Tibial nerve (tissue), 4 donors: Measurements from ENCODE around the gene IFNA4. TPM values are rescaled to one million over a fixed set of nuclear protein-coding genes. Genes with fewer than 3 reads are reported as not detected.

Experiments used
- DNase-seq, 2 donors: peaks; one replicate each; pipeline ENCODE4 v3.0.0-alpha.2; 2019; ENCODE audit warnings: low spot score in 2 of 2
- H3K27ac ChIP-seq, 4 donors: fragments of 200-600 bp; sonication (generic) in 3 of 4; one replicate each; pipeline ENCODE4 v1.5.1; 2017 to 2019; ENCODE audit warnings: mild to moderate bottlenecking in 1 of 4
- H3K27me3 ChIP-seq, 2 donors: fragments of 200-600 bp; sonication (generic) in 1 of 2; one replicate each; pipeline versions ENCODE4 v1.5.1 to v1.6.0; 2017 to 2019
- H3K36me3 ChIP-seq, 3 donors: fragments of 200-600 bp; sonication (generic); one replicate each; pipeline ENCODE4 v1.5.1; 2018 to 2019
- H3K4me1 ChIP-seq, 4 donors: fragments of 200-600 bp; sonication (generic) in 3 of 4; one replicate each; pipeline ENCODE4 v1.5.1; 2017 to 2019
- H3K4me3 ChIP-seq, 4 donors: fragments of 200-600 bp; sonication (generic) in 3 of 4; one replicate each; pipeline ENCODE4 v1.5.1; 2017 to 2019; ENCODE audit warnings: mild to moderate bottlenecking in 1 of 4, moderate library complexity in 1 of 4
- H3K9me3 ChIP-seq, 4 donors: fragments of 200-600 bp; sonication (generic) in 3 of 4; one replicate each; pipeline ENCODE4 v1.5.1; 2017 to 2019
- CTCF ChIP-seq, 5 experiments: fragments of 200-600 bp in 3 of 5; fragments of 450-650 bp in 2 of 5; sonication (generic) in 3 of 5; IDR thresholded peaks; one replicate each; pipeline ENCODE4 v1.5.1; 2016 to 2019; ENCODE audit warnings: antibody characterized with exemption in 5 of 5, mild to moderate bottlenecking in 3 of 5, moderate library complexity in 2 of 5
- EP300 ChIP-seq, 2 donors: sonication (generic); formaldehyde crosslinking; IDR thresholded peaks; one replicate each; pipeline ENCODE4 v1.6.1; 2017; ENCODE audit warnings: antibody characterized with exemption in 2 of 2, mild to moderate bottlenecking in 1 of 2
- POLR2A ChIP-seq, 2 donors: fragments of 450-650 bp; IDR thresholded peaks; one replicate each; pipeline ENCODE4 v1.6.1; 2017; ENCODE audit warnings: antibody characterized with exemption in 2 of 2, mild to moderate bottlenecking in 2 of 2, moderate library complexity in 2 of 2
- WGBS, 2 donors: methylation state at CpG; one replicate each; pipeline ENCODE4 v1.1.5; 2018; 5-methylcytosine and 5-hydroxymethylcytosine counted together
- total RNA-seq, 4 donors: library from RNA; depleted of rRNA; stranded (reverse); fragments of >200 nt; gene quantifications; one replicate each; pipeline ENCODE4 v1.1.0, GENCODE V29; 2016

IFNA4 gene
- total RNA-seq, 4 donors from 2014 or later: not detected

GRCh38 chr9:21165516-21165915 is 21.9 kb downstream of the IFNA4 start:
- H3K4me3 ChIP-seq: no peak overlapping the region
- H3K27me3 ChIP-seq: no peaks in the 10 kb centered on the region
- 93 to 95% methylated on average over 1 of the region's 1 CpG for WGBS, 2 donors
- DNase-seq: no peak
- H3K27ac ChIP-seq: no peak overlapping the region
- no peaks in the 10 kb centered on the region for H3K9me3 ChIP-seq
- TF ChIP-seq CTCF (IDR thresholded peaks at IDR 0.05): no peak
- no peak for TF ChIP-seq EP300 (IDR thresholded peaks at IDR 0.05)
- no peak for TF ChIP-seq POLR2A (IDR thresholded peaks at IDR 0.05)
- no peaks in the 10 kb centered on the region for H3K36me3 ChIP-seq
- no peaks in the 10 kb centered on the region for H3K4me1 ChIP-seq

GRCh38 chr9:21160178-21160577 is 27.2 kb downstream of the IFNA4 start:
- no peak overlapping the region for H3K4me3 ChIP-seq
- H3K27ac ChIP-seq: no peak overlapping the region
- no peaks in the 10 kb centered on the region for H3K36me3 ChIP-seq
- no peaks in the 10 kb centered on the region for H3K27me3 ChIP-seq
- 10 to 16% methylated on average over 1 of the region's 1 CpG for WGBS, 2 donors
- no peaks in the 10 kb centered on the region for H3K9me3 ChIP-seq
- no peak for DNase-seq
- TF ChIP-seq CTCF (IDR thresholded peaks at IDR 0.05) (no peak), POLR2A (IDR thresholded peaks at IDR 0.05) (no peak), EP300 (IDR thresholded peaks at IDR 0.05) (no peak)
- H3K4me1 ChIP-seq: no peaks in the 10 kb centered on the region

DNA sequence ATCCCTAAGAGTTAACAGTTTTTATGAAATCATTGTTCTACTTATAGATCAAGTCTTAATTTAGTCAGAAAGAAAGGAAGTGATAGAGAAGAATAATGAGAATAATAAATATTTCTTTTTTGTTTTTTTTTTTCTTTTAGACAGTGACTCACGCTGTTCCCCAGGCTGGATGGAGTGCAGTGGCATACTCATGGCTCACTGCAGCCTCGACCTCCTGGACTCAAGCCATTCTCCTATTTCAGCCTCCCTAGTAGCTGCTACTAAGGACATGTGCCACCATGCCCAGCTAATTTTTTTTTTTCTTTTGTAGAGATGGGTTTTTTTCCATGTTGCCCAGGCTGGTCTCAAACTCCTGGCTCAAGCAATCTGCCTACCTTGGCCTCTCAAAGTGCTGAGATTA is 31.9 kb downstream of the IFNA4 start:
- Histone ChIP-seq H3K9me3 (no peaks in the 10 kb centered on the region), H3K4me1 (peaks cover 0 to 6% (median 2%) of the 10 kb centered on the region in 4 donors)

DNA sequence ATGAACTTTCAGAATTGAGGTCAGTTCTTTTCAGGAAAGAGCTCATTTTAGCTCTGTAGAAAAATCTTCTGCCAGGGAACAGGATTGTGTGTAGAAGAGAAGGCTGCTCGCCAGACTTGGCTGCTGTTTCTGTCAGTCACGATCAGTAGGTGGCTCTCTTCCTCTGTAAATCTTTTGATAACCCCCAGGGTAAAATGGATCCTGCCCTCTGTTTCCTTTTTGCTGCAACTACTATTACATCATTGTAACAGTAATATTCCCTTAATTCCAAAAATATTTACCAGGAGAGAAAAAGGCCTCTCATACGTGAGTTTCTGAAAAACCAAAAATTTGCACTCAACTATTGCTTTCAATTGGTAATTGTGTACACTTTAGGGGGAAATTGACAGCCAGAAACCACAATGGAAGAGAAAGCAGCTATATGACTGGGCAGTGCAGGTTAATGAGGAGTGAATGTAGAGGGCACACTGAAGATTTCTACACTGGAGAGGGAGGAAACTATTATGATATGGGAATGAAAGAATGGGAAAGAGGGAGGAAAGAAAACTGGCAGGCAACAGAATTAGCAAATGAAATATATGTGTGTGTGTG is 33.3 kb downstream of the IFNA4 start:
- peak in 1 of 2 donors; percentile 22 for DNase-seq
- Histone ChIP-seq H3K4me3 (no peak overlapping the region), H3K4me1 (peaks cover 0 to 6% (median 2%) of the 10 kb centered on the region in 4 donors), H3K27me3 (no peaks in the 10 kb centered on the region), H3K27ac (no peak overlapping the region), H3K36me3 (no peaks in the 10 kb centered on the region), H3K9me3 (peaks cover 0 to 3% (median 0%) of the 10 kb centered on the region in 4 donors)
- TF ChIP-seq CTCF (IDR thresholded peaks at IDR 0.05) (no peak), POLR2A (IDR thresholded peaks at IDR 0.05) (no peak), EP300 (IDR thresholded peaks at IDR 0.05) (no peak)
- WGBS, 2 donors: 3 to 5% methylated on average over 3 of the region's 3 CpGs

More for the DNA sequence above, 31.9 kb downstream of the IFNA4 start:
- WGBS, 2 donors: 57 to 65% methylated on average over 2 of the region's 2 CpGs
- H3K4me3 ChIP-seq: no peak overlapping the region
- no peaks in the 10 kb centered on the region for H3K36me3 ChIP-seq
- TF ChIP-seq CTCF (IDR thresholded peaks at IDR 0.05): no peak
- TF ChIP-seq EP300 (IDR thresholded peaks at IDR 0.05): no peak
- no peak for TF ChIP-seq POLR2A (IDR thresholded peaks at IDR 0.05)
- H3K27ac ChIP-seq: no peak overlapping the region
- no peaks in the 10 kb centered on the region for H3K27me3 ChIP-seq
- no peak for DNase-seq

DNA sequence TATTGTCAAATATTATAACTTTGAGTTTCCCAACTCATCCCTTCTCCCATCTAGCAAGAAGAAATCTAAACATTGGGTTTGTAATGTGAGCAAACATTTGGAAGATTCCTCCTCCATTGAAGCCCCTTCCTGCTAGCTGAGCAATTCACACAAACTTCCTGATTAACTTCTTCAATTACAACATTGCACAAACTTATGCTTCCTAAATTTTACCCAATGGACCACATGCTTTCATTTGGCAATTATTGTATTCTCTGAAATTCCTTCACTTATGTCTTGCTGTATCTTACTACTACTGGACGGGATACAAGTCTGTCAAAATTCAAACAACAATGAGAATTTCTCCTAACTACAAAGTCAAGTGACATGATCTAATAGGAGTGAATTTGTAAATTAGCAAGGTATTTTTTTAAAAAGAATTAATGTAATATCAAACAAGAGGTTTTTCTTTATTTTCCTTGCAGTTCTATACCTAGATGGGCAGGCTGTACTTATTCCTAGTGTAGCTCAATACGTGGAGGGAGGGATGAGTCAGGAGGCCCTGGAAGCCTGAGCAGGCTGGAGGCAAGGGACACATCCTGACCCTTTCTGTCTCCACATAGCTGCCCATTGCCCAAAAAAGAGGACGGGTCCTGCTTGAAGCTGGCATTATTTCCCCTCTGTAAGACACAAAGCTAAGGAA is 33.9 kb downstream of the IFNA4 start:
- Histone ChIP-seq H3K4me3 (no peak overlapping the region), H3K9me3 (peaks cover 0 to 6% (median 0%) of the 10 kb centered on the region in 4 donors), H3K4me1 (peaks cover 0 to 6% (median 2%) of the 10 kb centered on the region in 4 donors), H3K27me3 (no peaks in the 10 kb centered on the region), H3K27ac (no peak overlapping the region), H3K36me3 (no peaks in the 10 kb centered on the region)
- 27 to 34% methylated on average over 3 of the region's 3 CpGs for WGBS, 2 donors
- DNase-seq: no peak
- TF ChIP-seq EP300 (IDR thresholded peaks at IDR 0.05) (peak in 1 of 2 donors; percentile 30), CTCF (IDR thresholded peaks at IDR 0.05) (no peak), POLR2A (IDR thresholded peaks at IDR 0.05) (no peak)
